IPS-20b (cell line): ENCODE results near the gene ATL1.
"Not testable (repeated sequence)": the region's sequence is repeated elsewhere in the genome, so short reads cannot be mapped to it uniquely, and the experiment has no call there.

Source experiments
- H3K27ac ChIP-seq: one replicate; pipeline ENCODE4 v1.5.1; 2013; ENCODE audit warnings: low read length
- H3K27me3 ChIP-seq: 2 replicates; pipeline ENCODE4 v1.6.1; 2013; ENCODE audit warnings: mild to moderate bottlenecking, low read length, inconsistent platforms; ENCODE audit not compliant: insufficient read depth
- H3K36me3 ChIP-seq: 2 replicates; pipeline ENCODE4 v1.6.1; 2013; ENCODE audit warnings: low read depth, mild to moderate bottlenecking, inconsistent platforms, low read length, moderate library complexity; ENCODE audit not compliant: insufficient read depth
- H3K4me1 ChIP-seq: 2 replicates; pipeline ENCODE4 v1.6.1; 2013; ENCODE audit warnings: mild to moderate bottlenecking, control low read depth, inconsistent platforms, low read length, moderate library complexity; ENCODE audit not compliant: insufficient read depth
- H3K4me3 ChIP-seq: 2 replicates; pipeline ENCODE4 v1.5.1; 2013; ENCODE audit warnings: mild to moderate bottlenecking, low read length, inconsistent platforms
- H3K9ac ChIP-seq: 2 replicates; pipeline ENCODE4 v1.6.1; 2013; ENCODE audit warnings: low read depth, mild to moderate bottlenecking, inconsistent platforms, low read length, moderate library complexity
- H3K9me3 ChIP-seq: 2 replicates; pipeline ENCODE4 v1.6.1; 2013; ENCODE audit warnings: mild to moderate bottlenecking, low read depth, low read length, inconsistent platforms; ENCODE audit not compliant: insufficient read depth

ATL1 gene

DNA sequence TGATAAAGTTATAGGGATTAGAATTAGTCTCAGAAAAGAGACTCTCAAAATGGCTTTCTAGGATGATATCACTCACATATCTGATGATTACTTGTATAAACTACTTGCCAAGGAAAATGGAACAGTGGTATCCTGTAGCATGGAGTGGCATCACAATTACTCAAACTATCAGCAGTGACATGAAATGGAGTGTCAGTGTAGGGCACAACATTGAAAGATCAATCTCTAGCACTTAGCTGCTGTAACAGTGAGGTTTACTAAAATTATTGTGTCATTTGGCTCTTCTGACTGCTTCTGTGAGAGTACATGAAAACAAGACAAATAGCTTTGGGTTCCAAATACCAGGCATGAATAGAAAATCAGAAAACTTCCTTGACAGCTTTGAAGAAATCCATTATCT is 20.9 kb upstream of the ATL1 start:
- H3K36me3 ChIP-seq: no peaks in the 10 kb centered on the region
- peaks cover 10% of the 10 kb centered on the region; the same call in 1 of the 2 replicates for H3K9me3 ChIP-seq
- H3K4me3 ChIP-seq: no peak overlapping the region
- no peak overlapping the region for H3K9ac ChIP-seq
- peaks cover 6% of the 10 kb centered on the region; the same call in 1 of the 2 replicates for H3K27me3 ChIP-seq
- H3K4me1 ChIP-seq: no peaks in the 10 kb centered on the region
- no peak overlapping the region for H3K27ac ChIP-seq

- H3K9ac ChIP-seq: no peak overlapping the region
- no peak overlapping the region for H3K27ac ChIP-seq
- no peaks in the 10 kb centered on the region for H3K27me3 ChIP-seq
- no peak overlapping the region for H3K4me3 ChIP-seq
- no peaks in the 10 kb centered on the region for H3K36me3 ChIP-seq
- no peaks in the 10 kb centered on the region for H3K4me1 ChIP-seq
- peaks cover 10% of the 10 kb centered on the region; the same call in 1 of the 2 replicates for H3K9me3 ChIP-seq
These were observed 18.8 kb upstream of the ATL1 start for GRCh38 chr14:50541159-50541567.

- Histone ChIP-seq H3K36me3 (no peaks in the 10 kb centered on the region), H3K27me3 (no peaks in the 10 kb centered on the region), H3K4me1 (no peaks in the 10 kb centered on the region), H3K27ac (no peak overlapping the region), H3K9me3 (0 out of 2 replicates have a peak, but pooled peaks cover under 1% of the 10 kb centered on the region), H3K4me3 (no peak overlapping the region), H3K9ac (no peak overlapping the region)
These were observed 17.0 kb upstream of the ATL1 start for GRCh38 chr14:50542941-50543418.

DNA sequence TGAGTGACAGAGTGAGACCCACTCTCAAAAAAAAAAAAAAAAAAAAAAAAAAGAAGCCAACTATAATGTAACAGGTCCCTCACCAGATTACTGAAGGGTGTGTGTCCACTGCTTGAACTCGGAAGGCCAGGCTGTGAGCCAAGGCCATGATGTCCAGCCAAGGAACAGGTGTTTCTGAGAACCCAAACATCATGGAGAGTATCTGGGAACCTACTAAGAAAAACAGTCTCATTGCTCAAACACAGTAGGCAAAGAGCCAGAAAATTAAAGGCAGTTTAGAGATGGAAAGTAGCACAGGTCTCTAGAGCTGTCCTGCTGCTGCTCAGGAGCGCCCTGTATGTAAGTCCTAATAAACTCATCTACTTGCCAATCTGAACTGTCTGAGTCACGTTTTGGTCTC is 15.0 kb upstream of the ATL1 start:
- Histone ChIP-seq H3K4me1 (no peaks in the 10 kb centered on the region), H3K9me3 (no peaks in the 10 kb centered on the region), H3K36me3 (no peaks in the 10 kb centered on the region), H3K9ac (no peak overlapping the region), H3K4me3 (no peak overlapping the region), H3K27ac (no peak overlapping the region), H3K27me3 (no peaks in the 10 kb centered on the region)

DNA sequence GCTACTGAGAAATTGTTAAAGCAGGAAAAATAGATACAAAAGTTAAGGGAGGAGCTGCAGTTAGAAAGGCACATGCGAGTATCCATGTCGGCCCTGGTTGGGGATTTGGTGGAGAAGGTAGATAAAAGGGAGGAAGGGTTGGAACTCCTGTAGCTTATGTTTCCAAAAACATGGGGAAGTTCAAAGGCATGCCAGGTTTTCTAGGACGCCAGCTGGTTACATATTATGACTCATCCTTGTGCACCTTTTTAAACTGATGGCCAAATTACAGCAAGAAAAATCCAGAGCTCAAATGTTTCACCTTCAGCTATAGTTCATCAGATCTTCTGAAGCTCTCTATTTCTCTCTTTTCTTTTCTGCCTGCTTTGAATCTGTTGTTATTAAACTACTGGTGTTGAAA is 14.3 kb upstream of the ATL1 start:
- Histone ChIP-seq H3K27me3 (no peaks in the 10 kb centered on the region), H3K4me1 (no peaks in the 10 kb centered on the region), H3K36me3 (no peaks in the 10 kb centered on the region), H3K27ac (no peak overlapping the region), H3K9ac (no peak overlapping the region), H3K4me3 (no peak overlapping the region), H3K9me3 (no peaks in the 10 kb centered on the region)

DNA sequence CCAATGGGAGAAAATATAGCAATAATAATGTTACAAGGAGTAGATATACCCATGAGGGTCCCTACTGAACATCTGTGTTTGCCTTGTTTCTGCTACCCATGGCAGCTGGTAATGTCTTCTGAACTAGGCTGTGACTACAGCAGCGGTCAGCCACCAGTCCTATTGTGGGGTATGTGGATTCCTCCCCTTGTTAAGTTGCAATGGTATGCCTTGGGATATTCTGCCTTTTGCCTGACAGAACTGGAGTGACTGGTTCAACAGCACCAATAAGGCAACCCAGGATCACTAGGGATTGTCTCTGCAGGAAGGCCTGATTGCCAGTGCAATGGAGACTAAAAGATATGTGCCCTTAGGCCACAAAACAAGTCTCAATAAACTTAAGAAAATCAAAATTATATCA is 9.7 kb upstream of the ATL1 start:
- no peaks in the 10 kb centered on the region for H3K4me1 ChIP-seq
- no peak overlapping the region for H3K27ac ChIP-seq
- no peaks in the 10 kb centered on the region for H3K36me3 ChIP-seq
- no peaks in the 10 kb centered on the region for H3K27me3 ChIP-seq
- H3K9me3 ChIP-seq: no peaks in the 10 kb centered on the region
- no peak overlapping the region for H3K9ac ChIP-seq
- no peak overlapping the region for H3K4me3 ChIP-seq

DNA sequence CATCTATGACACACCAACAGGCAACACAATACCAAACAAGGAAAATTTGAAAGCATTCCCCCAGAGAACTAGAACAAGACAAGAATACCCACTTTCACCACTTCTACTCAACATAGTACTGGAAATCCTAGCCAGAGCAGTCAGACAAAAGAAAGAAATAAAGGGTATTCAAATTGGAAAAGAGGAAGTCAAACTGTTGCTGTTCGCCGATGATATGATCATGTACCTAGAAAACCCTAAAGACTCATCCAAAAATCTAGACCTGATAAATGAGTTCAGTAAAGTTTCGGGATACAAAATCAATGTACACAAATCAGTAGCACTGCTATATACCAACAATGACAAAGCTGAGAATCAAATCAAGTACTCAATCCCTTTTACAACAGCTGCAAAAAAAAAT is 8.1 kb upstream of the ATL1 start:
- H3K9ac ChIP-seq: no peak overlapping the region
- H3K36me3 ChIP-seq: no peaks in the 10 kb centered on the region
- H3K9me3 ChIP-seq: no peaks in the 10 kb centered on the region
- H3K4me1 ChIP-seq: no peaks in the 10 kb centered on the region
- peaks cover 5% of the 10 kb centered on the region; the same call in 1 of the 2 replicates for H3K27me3 ChIP-seq
- no peak overlapping the region for H3K4me3 ChIP-seq
- H3K27ac ChIP-seq: no peak overlapping the region

- not testable (repeated sequence) for H3K27ac ChIP-seq, H3K9me3 ChIP-seq, H3K4me3 ChIP-seq, H3K36me3 ChIP-seq, H3K4me1 ChIP-seq, H3K9ac ChIP-seq
- H3K27me3 ChIP-seq: peaks cover 14% of the 10 kb centered on the region
These were observed 7.1 kb upstream of the ATL1 start for GRCh38 chr14:50552796-50553195.

DNA sequence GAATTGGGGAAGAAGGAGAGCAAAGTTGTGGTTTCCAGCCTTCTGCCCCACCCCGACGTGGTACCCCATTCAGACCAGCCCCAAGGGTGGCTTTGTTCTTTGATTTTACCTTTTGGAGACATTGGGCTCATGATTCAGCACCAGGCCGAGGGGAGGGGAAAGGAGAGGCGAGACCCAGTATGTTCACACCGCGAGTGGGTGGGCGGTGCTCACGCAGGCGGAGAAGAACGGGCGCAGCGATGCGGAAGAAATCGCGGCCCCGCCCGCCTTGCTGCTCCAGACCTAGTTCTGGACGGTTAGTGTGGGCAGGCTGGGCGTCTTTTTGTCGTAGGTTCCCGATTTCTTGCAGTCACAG is 963 bp downstream of the ATL1 start:
- Histone ChIP-seq H3K27me3 (peaks cover 50% of the 10 kb centered on the region), H3K27ac (no peak overlapping the region), H3K4me1 (no peaks in the 10 kb centered on the region)

DNA sequence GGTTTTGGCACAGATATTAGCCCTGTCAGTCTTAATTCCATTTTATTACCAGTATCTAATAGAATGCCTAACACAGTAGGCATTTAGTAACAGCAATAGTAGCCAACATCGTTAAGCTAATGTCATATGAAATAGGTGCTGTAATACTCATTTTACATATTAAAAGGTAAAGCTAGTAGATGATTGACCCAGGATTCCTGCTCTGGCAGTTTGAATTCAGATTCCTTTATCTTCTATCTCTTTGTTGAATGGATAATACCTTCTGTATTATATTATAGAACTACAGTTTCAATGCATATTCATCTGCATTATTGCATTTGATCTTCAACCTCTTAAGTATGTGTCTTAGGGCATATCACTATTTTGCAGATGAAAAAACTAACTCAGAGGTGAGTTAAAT is 2.9 kb downstream of the ATL1 start:
- Histone ChIP-seq H3K9ac (no peak overlapping the region), H3K27ac (no peak overlapping the region), H3K4me3 (no peak overlapping the region), H3K27me3 (peaks cover 36% of the 10 kb centered on the region), H3K9me3 (no peaks in the 10 kb centered on the region), H3K4me1 (no peaks in the 10 kb centered on the region), H3K36me3 (no peaks in the 10 kb centered on the region)

More for the DNA sequence above, 963 bp downstream of the ATL1 start:
- H3K4me3 ChIP-seq: peak overlapping the region; percentile 88
- H3K36me3 ChIP-seq: no peaks in the 10 kb centered on the region
- no peaks in the 10 kb centered on the region for H3K9me3 ChIP-seq
- peak overlapping the region; percentile 85; the same call in 1 of the 2 replicates for H3K9ac ChIP-seq

- H3K4me3 ChIP-seq: no peak overlapping the region
- no peak overlapping the region for H3K9ac ChIP-seq
These were observed 9.8 kb downstream of the ATL1 start for GRCh38 chr14:50569714-50570274.

GRCh38 chr14:50573862-50574261 is 13.9 kb downstream of the ATL1 start:
- Histone ChIP-seq H3K9me3 (peaks cover 2% of the 10 kb centered on the region; the same call in 1 of the 2 replicates), H3K27me3 (no peaks in the 10 kb centered on the region), H3K36me3 (no peaks in the 10 kb centered on the region), H3K27ac (no peak overlapping the region), H3K4me3 (no peak overlapping the region), H3K4me1 (no peaks in the 10 kb centered on the region), H3K9ac (no peak overlapping the region)

More at GRCh38 chr14:50569714-50570274, 9.8 kb downstream of the ATL1 start:
- Histone ChIP-seq H3K36me3 (no peaks in the 10 kb centered on the region), H3K27me3 (no peaks in the 10 kb centered on the region), H3K9me3 (peaks cover 2% of the 10 kb centered on the region; the same call in 1 of the 2 replicates), H3K4me1 (no peaks in the 10 kb centered on the region), H3K27ac (no peak overlapping the region)
